Astrocyte (in vitro differentiated cells and primary cell): ENCODE results near the gene CTNNAL1. TPM values are rescaled to one million over a fixed set of nuclear protein-coding genes. Genes with fewer than 3 reads are reported as not detected.
"Not testable (repeated sequence)": the region's sequence is repeated elsewhere in the genome, so short reads cannot be mapped to it uniquely, and the experiment has no call there.

ENCODE experiments used
- DNase-seq: peaks from one replicate; pipeline ENCODE4 v3.0.0-alpha.2; 2010; ENCODE audit warnings: low read depth
- FAIRE-seq: peaks from 2 replicates; lab custom pipeline; 2011; peaks lifted over from hg19 to GRCh38; lab: Jason Lieb, UNC
- H2AFZ ChIP-seq: 2 replicates; pipeline ENCODE4 v1.6.0; 2012; ENCODE audit warnings: low read depth, low read length, inconsistent platforms
- H3K27ac ChIP-seq: 2 replicates; pipeline ENCODE4 v1.5.1; 2011; ENCODE audit warnings: low read depth, low read length, inconsistent platforms
- H3K27me3 ChIP-seq: 2 replicates; pipeline ENCODE4 v1.6.0; 2011; ENCODE audit warnings: low read length, inconsistent platforms; ENCODE audit not compliant: insufficient read depth
- H3K36me3 ChIP-seq: 2 replicates; pipeline ENCODE4 v1.5.1; 2011; ENCODE audit warnings: low read length, inconsistent platforms; ENCODE audit not compliant: insufficient read depth
- H3K4me1 ChIP-seq: 2 replicates; pipeline ENCODE4 v1.5.1; 2011; ENCODE audit warnings: low read length, inconsistent platforms; ENCODE audit not compliant: insufficient read depth
- H3K4me2 ChIP-seq: 2 replicates; pipeline ENCODE4 v1.6.0; 2012; ENCODE audit warnings: low read length, inconsistent platforms
- H3K4me3 ChIP-seq: 2 replicates; pipeline ENCODE4 v1.5.1; 2011; ENCODE audit warnings: low read depth, mild to moderate bottlenecking, low read length, inconsistent platforms; ENCODE audit not compliant: insufficient read depth
- H3K79me2 ChIP-seq: 2 replicates; pipeline ENCODE4 v1.6.0; 2012; ENCODE audit warnings: mild to moderate bottlenecking, low read length, inconsistent platforms; ENCODE audit not compliant: insufficient read depth
- H3K9ac ChIP-seq: 2 replicates; pipeline ENCODE4 v1.6.0; 2012; ENCODE audit warnings: mild to moderate bottlenecking, low read length, inconsistent platforms
- H3K9me3 ChIP-seq: 2 replicates; pipeline ENCODE4 v1.5.1; 2012; ENCODE audit warnings: low read depth, mild to moderate bottlenecking, low read length, inconsistent platforms; ENCODE audit not compliant: insufficient read depth
- H4K20me1 ChIP-seq: 2 replicates; pipeline ENCODE4 v1.6.0; 2012; ENCODE audit warnings: low read length, inconsistent platforms; ENCODE audit not compliant: insufficient read depth
- H3K27ac Mint-ChIP-seq: one replicate; pipeline ENCODE4 v1.8.0; 2021; ENCODE audit warnings: mild to moderate bottlenecking, mixed read lengths; ENCODE audit not compliant: unreplicated experiment
- H3K27me3 Mint-ChIP-seq: one replicate; pipeline ENCODE4 v1.8.0; 2021; ENCODE audit warnings: low read depth, mixed read lengths; ENCODE audit not compliant: unreplicated experiment
- H3K36me3 Mint-ChIP-seq: one replicate; pipeline ENCODE4 v1.8.0; 2021; ENCODE audit warnings: low read depth, mixed read lengths; ENCODE audit not compliant: unreplicated experiment
- H3K4me1 Mint-ChIP-seq: one replicate; pipeline ENCODE4 v1.8.0; 2021; ENCODE audit warnings: low read depth, mixed read lengths; ENCODE audit not compliant: unreplicated experiment
- H3K4me3 Mint-ChIP-seq: one replicate; pipeline ENCODE4 v1.8.0; 2021; ENCODE audit warnings: mild to moderate bottlenecking, moderate library complexity, mixed read lengths; ENCODE audit not compliant: unreplicated experiment
- H3K9me3 Mint-ChIP-seq: one replicate; pipeline ENCODE4 v1.8.0; 2021; ENCODE audit warnings: mild to moderate bottlenecking, mixed read lengths; ENCODE audit not compliant: unreplicated experiment
- EZH2 ChIP-seq: IDR thresholded peaks from 2 replicates; pipeline ENCODE4 v1.6.1; 2012; ENCODE audit warnings: mild to moderate bottlenecking, low read length, inconsistent platforms; ENCODE audit not compliant: insufficient read depth
- total RNA-seq: library from RNA; stranded (reverse); gene quantifications from 2 replicates; pipeline ENCODE4 v1.2.1, GENCODE V29; 2021
- TF ChIP-seq, protein P1 (sequence below): IDR thresholded peaks from 2 replicates; pipeline ENCODE4 v1.5.1; 2011; ENCODE audit warnings: low read depth, mild to moderate bottlenecking, inconsistent platforms, low read length, moderate library complexity; ENCODE audit not compliant: insufficient read depth

The CTNNAL1 gene
- total RNA-seq, 1 donor from 2014 or later: 35.1 TPM

GRCh38 chr9:109060191-109060590, 46.9 kb upstream of the CTNNAL1 start:
- H3K4me3 Mint-ChIP-seq: no peak overlapping the region
- H3K36me3 ChIP-seq: peaks cover 32% of the 10 kb centered on the region

GRCh38 chr9:109053121-109053520, 39.8 kb upstream of the CTNNAL1 start:
- H3K27me3 ChIP-seq, H3K27ac Mint-ChIP-seq, H4K20me1 ChIP-seq, H3K9me3 ChIP-seq, H3K79me2 ChIP-seq, H3K27me3 Mint-ChIP-seq, H3K27ac ChIP-seq, H2AFZ ChIP-seq, DNase-seq, H3K4me3 Mint-ChIP-seq, H3K9me3 Mint-ChIP-seq, H3K4me1 ChIP-seq, FAIRE-seq, H3K9ac ChIP-seq, H3K4me2 ChIP-seq, H3K4me3 ChIP-seq: not testable (repeated sequence)
- peaks cover 34% of the 10 kb centered on the region for H3K36me3 ChIP-seq
- peaks cover 34% of the 10 kb centered on the region for H3K36me3 Mint-ChIP-seq
- peaks cover 10% of the 10 kb centered on the region for H3K4me1 Mint-ChIP-seq

More at GRCh38 chr9:109060191-109060590, 46.9 kb upstream of the CTNNAL1 start:
- TF ChIP-seq, protein P1, sequence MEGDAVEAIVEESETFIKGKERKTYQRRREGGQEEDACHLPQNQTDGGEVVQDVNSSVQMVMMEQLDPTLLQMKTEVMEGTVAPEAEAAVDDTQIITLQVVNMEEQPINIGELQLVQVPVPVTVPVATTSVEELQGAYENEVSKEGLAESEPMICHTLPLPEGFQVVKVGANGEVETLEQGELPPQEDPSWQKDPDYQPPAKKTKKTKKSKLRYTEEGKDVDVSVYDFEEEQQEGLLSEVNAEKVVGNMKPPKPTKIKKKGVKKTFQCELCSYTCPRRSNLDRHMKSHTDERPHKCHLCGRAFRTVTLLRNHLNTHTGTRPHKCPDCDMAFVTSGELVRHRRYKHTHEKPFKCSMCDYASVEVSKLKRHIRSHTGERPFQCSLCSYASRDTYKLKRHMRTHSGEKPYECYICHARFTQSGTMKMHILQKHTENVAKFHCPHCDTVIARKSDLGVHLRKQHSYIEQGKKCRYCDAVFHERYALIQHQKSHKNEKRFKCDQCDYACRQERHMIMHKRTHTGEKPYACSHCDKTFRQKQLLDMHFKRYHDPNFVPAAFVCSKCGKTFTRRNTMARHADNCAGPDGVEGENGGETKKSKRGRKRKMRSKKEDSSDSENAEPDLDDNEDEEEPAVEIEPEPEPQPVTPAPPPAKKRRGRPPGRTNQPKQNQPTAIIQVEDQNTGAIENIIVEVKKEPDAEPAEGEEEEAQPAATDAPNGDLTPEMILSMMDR: no peak
- TF ChIP-seq EZH2: no peak
- H3K36me3 Mint-ChIP-seq: peaks cover 13% of the 10 kb centered on the region
- FAIRE-seq: no peak
- no peak overlapping the region for H3K4me2 ChIP-seq
- H3K27me3 ChIP-seq: no peaks in the 10 kb centered on the region
- no peaks in the 10 kb centered on the region for H3K9me3 ChIP-seq
- H3K27ac ChIP-seq: no peak overlapping the region
- peaks cover 11% of the 10 kb centered on the region for H3K4me1 Mint-ChIP-seq
- peaks cover 2% of the 10 kb centered on the region for H3K4me1 ChIP-seq
- H3K4me3 ChIP-seq: no peak overlapping the region
- no peak overlapping the region for H3K9ac ChIP-seq
- H3K79me2 ChIP-seq: no peaks in the 10 kb centered on the region
- no peak overlapping the region for H3K27ac Mint-ChIP-seq
- H2AFZ ChIP-seq: no peak overlapping the region
- H4K20me1 ChIP-seq: no peaks in the 10 kb centered on the region
- no peaks in the 10 kb centered on the region for H3K9me3 Mint-ChIP-seq
- H3K27me3 Mint-ChIP-seq: no peaks in the 10 kb centered on the region
- DNase-seq: no peak

- Histone ChIP-seq H3K4me1 (peaks cover 5% of the 10 kb centered on the region), H3K36me3 (peaks cover 40% of the 10 kb centered on the region), H3K9ac (no peak overlapping the region), H3K27me3 (no peaks in the 10 kb centered on the region), H2AFZ (no peak overlapping the region), H3K27ac (no peak overlapping the region), H4K20me1 (no peaks in the 10 kb centered on the region), H3K4me3 (no peak overlapping the region), H3K4me2 (no peak overlapping the region), H3K79me2 (no peaks in the 10 kb centered on the region), H3K9me3 (no peaks in the 10 kb centered on the region)
- peaks cover 34% of the 10 kb centered on the region for H3K36me3 Mint-ChIP-seq
- no peak overlapping the region for H3K4me3 Mint-ChIP-seq
- DNase-seq (peak; percentile 74), FAIRE-seq (no peak)
- H3K27ac Mint-ChIP-seq: no peak overlapping the region
- TF ChIP-seq EZH2: no peak
- TF ChIP-seq, protein P1: no peak
- peaks cover 10% of the 10 kb centered on the region for H3K4me1 Mint-ChIP-seq
- no peaks in the 10 kb centered on the region for H3K27me3 Mint-ChIP-seq
- H3K9me3 Mint-ChIP-seq: no peaks in the 10 kb centered on the region
These were observed 39.1 kb upstream of the CTNNAL1 start for GRCh38 chr9:109052416-109052815.
